ENCODE results near the gene RHOV. TPM values are rescaled to one million over a fixed set of nuclear protein-coding genes. Genes with fewer than 3 reads are reported as not detected.

Gene RHOV
- total and polyA plus RNA-seq, 10 of the 15 experiments (the other 5 are each of a cell fraction or from before 2014, with no cell fraction given) = 0.24 to 39.3 (median 9.3) TPM

DNA sequence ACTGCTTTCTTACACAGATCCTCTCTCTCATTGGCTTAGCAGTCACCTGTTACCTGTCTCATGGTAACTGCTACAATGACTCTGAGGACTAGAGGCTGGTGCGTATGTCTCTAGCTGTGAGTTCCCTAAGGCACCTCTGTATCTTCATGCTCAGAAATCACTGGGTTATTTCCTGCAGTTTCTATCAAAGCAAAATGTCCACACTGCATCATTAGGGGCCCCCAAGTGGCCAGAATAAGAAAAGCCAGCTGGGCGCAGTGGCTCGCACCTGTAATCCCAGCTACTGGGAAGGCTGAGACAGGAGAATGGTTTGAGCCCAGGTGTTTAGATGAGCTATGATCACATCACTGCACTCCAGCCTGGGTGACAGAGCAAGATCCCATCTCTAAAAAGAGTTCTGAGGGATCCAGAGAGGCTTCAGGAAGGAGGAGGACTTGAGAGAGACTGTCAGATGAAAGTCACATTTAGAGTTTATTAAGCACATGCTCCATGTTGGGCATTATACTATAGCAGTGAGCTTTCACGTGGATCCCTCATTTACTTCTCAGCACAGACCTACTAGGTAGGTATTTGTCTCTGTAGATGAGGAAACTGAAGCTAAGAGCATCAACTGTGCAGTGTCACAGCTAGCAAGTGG, 17.9 kb upstream of the RHOV start (continued):
- TF ChIP-seq ZNF384 (IDR thresholded peaks at IDR 0.05; ENCODE audit: borderline replicate concordance, low read depth, low read length) (no peak), SIX5 (IDR thresholded peaks at IDR 0.05; ENCODE audit: low read depth, low read length, severe bottlenecking) (no peak), FOXK2 (IDR thresholded peaks at IDR 0.05) (no peak), IKZF1 (conservative IDR thresholded peaks at IDR 0.05) (peak; percentile 15; the same call in 1 of the 2 replicates), RAD21 (IDR thresholded peaks at IDR 0.05; ENCODE audit: insufficient read depth, low read depth, low read length) (peak; percentile 94), POLR2AphosphoS2 (IDR thresholded peaks at IDR 0.05; ENCODE audit: low read depth, low read length) (no peak), NR2C1 (IDR thresholded peaks at IDR 0.05) (no peak), NR2F1 (conservative IDR thresholded peaks at IDR 0.05) (no peak)
- TF ChIP-seq, protein P1, sequence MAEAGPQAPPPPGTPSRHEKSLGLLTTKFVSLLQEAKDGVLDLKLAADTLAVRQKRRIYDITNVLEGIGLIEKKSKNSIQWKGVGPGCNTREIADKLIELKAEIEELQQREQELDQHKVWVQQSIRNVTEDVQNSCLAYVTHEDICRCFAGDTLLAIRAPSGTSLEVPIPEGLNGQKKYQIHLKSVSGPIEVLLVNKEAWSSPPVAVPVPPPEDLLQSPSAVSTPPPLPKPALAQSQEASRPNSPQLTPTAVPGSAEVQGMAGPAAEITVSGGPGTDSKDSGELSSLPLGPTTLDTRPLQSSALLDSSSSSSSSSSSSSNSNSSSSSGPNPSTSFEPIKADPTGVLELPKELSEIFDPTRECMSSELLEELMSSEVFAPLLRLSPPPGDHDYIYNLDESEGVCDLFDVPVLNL (IDR thresholded peaks at IDR 0.05; ENCODE audit: low read depth, low read length) = no peak
- TF ChIP-seq, protein P2, sequence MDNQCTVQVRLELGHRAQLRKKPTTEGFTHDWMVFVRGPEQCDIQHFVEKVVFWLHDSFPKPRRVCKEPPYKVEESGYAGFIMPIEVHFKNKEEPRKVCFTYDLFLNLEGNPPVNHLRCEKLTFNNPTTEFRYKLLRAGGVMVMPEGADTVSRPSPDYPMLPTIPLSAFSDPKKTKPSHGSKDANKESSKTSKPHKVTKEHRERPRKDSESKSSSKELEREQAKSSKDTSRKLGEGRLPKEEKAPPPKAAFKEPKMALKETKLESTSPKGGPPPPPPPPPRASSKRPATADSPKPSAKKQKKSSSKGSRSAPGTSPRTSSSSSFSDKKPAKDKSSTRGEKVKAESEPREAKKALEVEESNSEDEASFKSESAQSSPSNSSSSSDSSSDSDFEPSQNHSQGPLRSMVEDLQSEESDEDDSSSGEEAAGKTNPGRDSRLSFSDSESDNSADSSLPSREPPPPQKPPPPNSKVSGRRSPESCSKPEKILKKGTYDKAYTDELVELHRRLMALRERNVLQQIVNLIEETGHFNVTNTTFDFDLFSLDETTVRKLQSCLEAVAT (IDR thresholded peaks at IDR 0.05) = 0 out of 2 replicates have a peak, but pooled peaks have one; percentile 4
- TF ChIP-seq, protein P3, sequence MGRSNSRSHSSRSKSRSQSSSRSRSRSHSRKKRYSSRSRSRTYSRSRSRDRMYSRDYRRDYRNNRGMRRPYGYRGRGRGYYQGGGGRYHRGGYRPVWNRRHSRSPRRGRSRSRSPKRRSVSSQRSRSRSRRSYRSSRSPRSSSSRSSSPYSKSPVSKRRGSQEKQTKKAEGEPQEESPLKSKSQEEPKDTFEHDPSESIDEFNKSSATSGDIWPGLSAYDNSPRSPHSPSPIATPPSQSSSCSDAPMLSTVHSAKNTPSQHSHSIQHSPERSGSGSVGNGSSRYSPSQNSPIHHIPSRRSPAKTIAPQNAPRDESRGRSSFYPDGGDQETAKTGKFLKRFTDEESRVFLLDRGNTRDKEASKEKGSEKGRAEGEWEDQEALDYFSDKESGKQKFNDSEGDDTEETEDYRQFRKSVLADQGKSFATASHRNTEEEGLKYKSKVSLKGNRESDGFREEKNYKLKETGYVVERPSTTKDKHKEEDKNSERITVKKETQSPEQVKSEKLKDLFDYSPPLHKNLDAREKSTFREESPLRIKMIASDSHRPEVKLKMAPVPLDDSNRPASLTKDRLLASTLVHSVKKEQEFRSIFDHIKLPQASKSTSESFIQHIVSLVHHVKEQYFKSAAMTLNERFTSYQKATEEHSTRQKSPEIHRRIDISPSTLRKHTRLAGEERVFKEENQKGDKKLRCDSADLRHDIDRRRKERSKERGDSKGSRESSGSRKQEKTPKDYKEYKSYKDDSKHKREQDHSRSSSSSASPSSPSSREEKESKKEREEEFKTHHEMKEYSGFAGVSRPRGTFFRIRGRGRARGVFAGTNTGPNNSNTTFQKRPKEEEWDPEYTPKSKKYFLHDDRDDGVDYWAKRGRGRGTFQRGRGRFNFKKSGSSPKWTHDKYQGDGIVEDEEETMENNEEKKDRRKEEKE (IDR thresholded peaks at IDR 0.05) = no peak
